HCT116 (cell line): ENCODE data around the gene CRADD. TPM values are rescaled to one million over a fixed set of nuclear protein-coding genes. Genes with fewer than 3 reads are reported as not detected.

Source experiments
- ATAC-seq: fragments of 200-7000 bp; cut with Tn5 transposase; 2 replicates; pipeline ENCODE4 v1.9.1; 2020; ENCODE audit warnings: mild to moderate bottlenecking, moderate library complexity
- BruUV-seq: library from RNA; stranded (reverse); fragments of 400-500 nt; replicated peaks from 2 replicates; lab custom pipeline; 2021; lab: Mats Ljungman, UMichigan
- CTCF ChIA-PET: fragments of 300-600 bp; sonication (Branson Sonifier 250); formaldehyde crosslinking; loops from one replicate; lab custom pipeline; 2021; ENCODE audit warnings: antibody characterized with exemption; lab: Charles Lee
- POLR2A ChIA-PET: fragments of 300-600, 350-600 bp; sonication (Branson Sonifier 250); formaldehyde crosslinking; loops from one replicate; lab custom pipeline; 2021; ENCODE audit warnings: antibody characterized with exemption; lab: Charles Lee
- RAD21 ChIA-PET, 2 experiments: fragments of 300-600 bp; sonication (Branson Sonifier 250); formaldehyde crosslinking; loops; one replicate each; lab custom pipeline; 2023; ENCODE audit warnings: low total read pairs in 2 of 2; ENCODE audit not compliant: uncharacterized antibody in 2 of 2, unreplicated experiment in 2 of 2, low non-redundant PET in 1 of 2; lab: Charles Lee
- DNase-seq: peaks from one replicate; pipeline ENCODE4 v3.0.0-alpha.2; 2010; ENCODE audit warnings: low read depth, low spot score
- H2AFZ ChIP-seq: fragments of 200-600 bp; shearing (Covaris generic), sonication (generic); 2 replicates; pipeline ENCODE4 v1.6.1; 2017; ENCODE audit warnings: low read depth, mixed run types, mixed read lengths, antibody characterized with exemption, low read length; ENCODE audit not compliant: poor library complexity, severe bottlenecking
- H3K27ac ChIP-seq: 2 replicates; pipeline ENCODE4 v1.5.1; 2012; ENCODE audit warnings: low read depth, low read length
- H3K27me3 ChIP-seq: fragments of 200-600 bp; sonication (generic); 2 replicates; pipeline ENCODE4 v1.6.1; 2016; ENCODE audit warnings: mixed run types, low read length, mixed read lengths; ENCODE audit not compliant: insufficient read depth
- H3K36me3 ChIP-seq, 2 experiments: fragments of 200-500 bp in 1 of 2; fragments of 200-600 bp in 1 of 2; sonication (Bioruptor generic) in 1 of 2; sonication (generic) in 1 of 2; 2 replicates each; pipeline versions ENCODE4 v1.5.1 to v1.6.1; 2014 to 2016; ENCODE audit warnings: low read length in 2 of 2, inconsistent platforms in 1 of 2, mixed read lengths in 1 of 2, mixed run types in 1 of 2; ENCODE audit not compliant: insufficient read depth in 2 of 2, control insufficient read depth in 1 of 2
- H3K4me1 ChIP-seq, 2 experiments: fragments of 200-600 bp in 1 of 2; sonication (generic) in 1 of 2; 2 replicates each; pipeline versions ENCODE4 v1.5.1 to v1.6.1; 2012 to 2017; ENCODE audit warnings: low read length in 2 of 2, inconsistent platforms in 1 of 2, mild to moderate bottlenecking in 1 of 2, mixed read lengths in 1 of 2, mixed run types in 1 of 2, moderate library complexity in 1 of 2; ENCODE audit not compliant: insufficient read depth in 2 of 2, control insufficient read depth in 1 of 2
- H3K4me2 ChIP-seq: fragments of 200-600 bp; sonication (generic); 2 replicates; pipeline ENCODE4 v1.6.1; 2017; ENCODE audit warnings: mixed run types, low read length, mixed read lengths
- H3K4me3 ChIP-seq, 2 experiments: fragments of 200-600 bp in 1 of 2; sonication (generic) in 1 of 2; replicated peaks in 1 of 2; 2 replicates each; pipeline ENCODE4 v1.5.1; 2011 to 2016; ENCODE audit warnings: low read length in 2 of 2, control low read depth in 1 of 2, low read depth in 1 of 2, mild to moderate bottlenecking in 1 of 2, mixed read lengths in 1 of 2, mixed run types in 1 of 2
- H3K79me2 ChIP-seq: fragments of 200-600 bp; sonication (generic); 2 replicates; pipeline ENCODE4 v1.6.1; 2017; ENCODE audit warnings: mild to moderate bottlenecking, mixed run types, low read length, moderate library complexity, mixed read lengths; ENCODE audit not compliant: insufficient read depth
- H3K9ac ChIP-seq: fragments of 200-600 bp; sonication (generic); 2 replicates; pipeline ENCODE4 v1.6.1; 2016; ENCODE audit warnings: low read length, mixed read lengths
- H3K9me2 ChIP-seq: fragments of 200-600 bp; sonication (generic), shearing (Covaris generic); 2 replicates; pipeline ENCODE4 v1.6.1; 2017; ENCODE audit warnings: mixed run types, mild to moderate bottlenecking, moderate library complexity; ENCODE audit not compliant: insufficient read depth
- H3K9me3 ChIP-seq, 2 experiments: fragments of 200-500 bp in 1 of 2; fragments of 200-600 bp in 1 of 2; sonication (Bioruptor generic) in 1 of 2; sonication (generic) in 1 of 2; 2 replicates each; pipeline ENCODE4 v1.6.1; 2014 to 2017; ENCODE audit warnings: low read length in 2 of 2, mixed read lengths in 2 of 2, inconsistent platforms in 1 of 2, low read depth in 1 of 2, mild to moderate bottlenecking in 1 of 2, mixed run types in 1 of 2, moderate library complexity in 1 of 2; ENCODE audit not compliant: control insufficient read depth in 1 of 2, insufficient read depth in 1 of 2
- H4K20me1 ChIP-seq: fragments of 200-600 bp; sonication (generic), shearing (Covaris generic); 2 replicates; pipeline ENCODE4 v1.6.1; 2017; ENCODE audit warnings: mixed run types, mild to moderate bottlenecking, moderate library complexity; ENCODE audit not compliant: insufficient read depth
- CEBPB ChIP-seq: IDR thresholded peaks from 2 replicates; pipeline ENCODE4 v1.6.1; 2012; ENCODE audit warnings: low read depth
- RAD21 ChIP-seq: IDR thresholded peaks from 2 replicates; pipeline ENCODE4 v1.6.1; 2012; ENCODE audit warnings: low read depth, mild to moderate bottlenecking
- SRF ChIP-seq: IDR thresholded peaks from 2 replicates; pipeline ENCODE4 v1.6.1; 2012; ENCODE audit warnings: low read depth
- ZNF274 ChIP-seq: fragments of 200-500 bp; sonication (Bioruptor generic); IDR thresholded peaks from 2 replicates; pipeline ENCODE4 v1.6.1; 2014; ENCODE audit warnings: mild to moderate bottlenecking, low read depth, low read length, inconsistent platforms
- intact Hi-C: fragments of 100-400 bp; cut with micrococcal nuclease; formaldehyde crosslinking; loops from 2 replicates; pipeline ENCODE4 v1.10.0; 2022
- total RNA-seq: library from RNA; stranded (reverse); gene quantifications from one replicate; pipeline ENCODE4 v1.2.1, GENCODE V29; 2021; ENCODE audit not compliant: unreplicated experiment
- TF ChIP-seq, protein P1 (sequence below), 3 experiments: fragments of 200-600 bp in 1 of 3; sonication (generic) in 1 of 3; IDR thresholded peaks in 2 of 3; conservative IDR thresholded peaks in 1 of 3; 2 replicates each; pipeline ENCODE4 v1.5.1; 2012 to 2017; ENCODE audit warnings: low read depth in 2 of 3, low read length in 2 of 3, antibody characterized with exemption in 1 of 3, borderline replicate concordance in 1 of 3, control low read depth in 1 of 3, mild to moderate bottlenecking in 1 of 3, mixed read lengths in 1 of 3, mixed run types in 1 of 3, moderate library complexity in 1 of 3; ENCODE audit not compliant: insufficient read depth in 1 of 3
- TF ChIP-seq, protein P2 (sequence below): IDR thresholded peaks from 2 replicates; pipeline ENCODE4 v1.6.1; 2012

Gene CRADD
- total RNA-seq, 1 experiment from 2014 or later: 12.2 TPM

DNA sequence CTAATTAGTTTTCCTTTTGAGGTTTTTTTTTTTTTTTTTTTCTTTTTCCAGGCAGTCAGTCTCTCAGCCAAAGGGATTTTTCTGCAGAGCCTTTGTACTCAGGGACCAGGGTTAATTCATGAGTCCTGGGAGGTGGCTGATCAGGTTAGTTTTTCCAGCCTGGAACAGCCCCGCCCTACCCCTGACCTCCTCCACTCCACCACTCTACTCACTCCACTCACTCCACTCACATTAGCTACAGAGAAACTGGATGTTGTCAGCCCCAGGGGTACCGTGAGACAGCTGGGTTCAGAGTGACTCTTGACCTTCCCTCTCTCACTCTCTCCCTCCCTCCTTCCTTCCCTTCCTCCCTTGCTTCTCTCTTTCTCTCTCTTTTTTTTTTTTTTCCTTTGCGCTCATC is 161.0 kb downstream of the CRADD start:
- intact Hi-C loops: loop anchor here (5.0 kb wide), 1 partner anchor 336 kb away; no protein-coding TSS in a partner anchor
- ATAC-seq (no peak), DNase-seq (no peak)
- Histone ChIP-seq H3K4me1 (peaks cover 0 to 6% of the 10 kb centered on the region in 2 experiments; a peak in 1 of 4 replicates), H3K27me3 (no peaks in the 10 kb centered on the region), H3K4me3 (no peak overlapping the region), H4K20me1 (no peaks in the 10 kb centered on the region), H3K36me3 (no peaks in the 10 kb centered on the region), H2AFZ (no peak overlapping the region), H3K9me2 (no peaks in the 10 kb centered on the region; the same call in 1 of the 2 replicates), H3K4me2 (no peak overlapping the region), H3K79me2 (no peaks in the 10 kb centered on the region), H3K9ac (no peak overlapping the region), H3K9me3 (no peaks in the 10 kb centered on the region), H3K27ac (no peak overlapping the region)
- CTCF ChIA-PET: interaction anchor here (1.2 kb wide), 1 partner anchor 269 kb away, joined by 6 read pairs; no protein-coding TSS in a partner anchor
- RAD21 ChIA-PET: no interaction called here
- no peak for TF ChIP-seq CEBPB
- TF ChIP-seq, protein P1, sequence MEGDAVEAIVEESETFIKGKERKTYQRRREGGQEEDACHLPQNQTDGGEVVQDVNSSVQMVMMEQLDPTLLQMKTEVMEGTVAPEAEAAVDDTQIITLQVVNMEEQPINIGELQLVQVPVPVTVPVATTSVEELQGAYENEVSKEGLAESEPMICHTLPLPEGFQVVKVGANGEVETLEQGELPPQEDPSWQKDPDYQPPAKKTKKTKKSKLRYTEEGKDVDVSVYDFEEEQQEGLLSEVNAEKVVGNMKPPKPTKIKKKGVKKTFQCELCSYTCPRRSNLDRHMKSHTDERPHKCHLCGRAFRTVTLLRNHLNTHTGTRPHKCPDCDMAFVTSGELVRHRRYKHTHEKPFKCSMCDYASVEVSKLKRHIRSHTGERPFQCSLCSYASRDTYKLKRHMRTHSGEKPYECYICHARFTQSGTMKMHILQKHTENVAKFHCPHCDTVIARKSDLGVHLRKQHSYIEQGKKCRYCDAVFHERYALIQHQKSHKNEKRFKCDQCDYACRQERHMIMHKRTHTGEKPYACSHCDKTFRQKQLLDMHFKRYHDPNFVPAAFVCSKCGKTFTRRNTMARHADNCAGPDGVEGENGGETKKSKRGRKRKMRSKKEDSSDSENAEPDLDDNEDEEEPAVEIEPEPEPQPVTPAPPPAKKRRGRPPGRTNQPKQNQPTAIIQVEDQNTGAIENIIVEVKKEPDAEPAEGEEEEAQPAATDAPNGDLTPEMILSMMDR (IDR thresholded peaks at IDR 0.05 in 2 of 3, conservative IDR thresholded peaks at IDR 0.05 in 1 of 3; ENCODE audit: borderline replicate concordance in 1 of 3, insufficient read depth in 1 of 3, low read depth in 2 of 3, low read length in 2 of 3): no peak
- no peak for TF ChIP-seq ZNF274
- TF ChIP-seq SRF: no peak
- BruUV-seq: no TSS peak
- POLR2A ChIA-PET: interaction anchor here (0.7 kb wide), 1 partner anchor 10 kb away, joined by 3 read pairs; no protein-coding TSS in a partner anchor

DNA sequence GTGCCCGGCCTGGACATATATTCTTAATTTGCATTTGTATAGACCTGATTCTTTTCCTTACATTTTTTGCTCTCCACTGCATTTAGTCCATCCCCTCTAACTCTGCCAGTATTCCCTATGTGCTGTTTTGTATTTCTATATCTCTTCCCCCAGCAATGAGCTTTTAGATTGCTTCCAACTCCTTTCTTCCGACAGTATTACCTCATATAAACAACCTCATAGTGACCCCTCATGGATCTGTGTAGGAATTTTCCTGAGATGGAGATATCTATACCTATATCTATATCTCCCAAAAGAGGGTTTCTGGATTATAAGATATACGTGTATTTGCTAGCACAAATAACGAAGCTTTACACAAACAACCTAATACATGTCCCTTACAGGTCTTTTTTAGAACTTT is 161.9 kb downstream of the CRADD start:
- intact Hi-C loops: loop anchor here (5.0 kb wide), 1 partner anchor 337 kb away; no protein-coding TSS in a partner anchor
- Histone ChIP-seq H3K9ac (no peak overlapping the region), H3K79me2 (no peaks in the 10 kb centered on the region), H3K9me3 (no peaks in the 10 kb centered on the region), H2AFZ (no peak overlapping the region), H3K4me2 (no peak overlapping the region), H4K20me1 (no peaks in the 10 kb centered on the region), H3K9me2 (no peaks in the 10 kb centered on the region; the same call in 1 of the 2 replicates), H3K4me1 (peaks cover 0 to 6% of the 10 kb centered on the region in 2 experiments; a peak in 1 of 4 replicates), H3K27me3 (no peaks in the 10 kb centered on the region), H3K27ac (no peak overlapping the region), H3K36me3 (no peaks in the 10 kb centered on the region), H3K4me3 (no peak overlapping the region)
- BruUV-seq: no TSS peak
- POLR2A ChIA-PET: no interaction called here
- TF ChIP-seq, protein P2, sequence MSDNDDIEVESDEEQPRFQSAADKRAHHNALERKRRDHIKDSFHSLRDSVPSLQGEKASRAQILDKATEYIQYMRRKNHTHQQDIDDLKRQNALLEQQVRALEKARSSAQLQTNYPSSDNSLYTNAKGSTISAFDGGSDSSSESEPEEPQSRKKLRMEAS: no peak
- peak; percentile 57 for TF ChIP-seq RAD21
- TF ChIP-seq, protein P1 (IDR thresholded peaks at IDR 0.05 in 2 of 3, conservative IDR thresholded peaks at IDR 0.05 in 1 of 3; ENCODE audit: borderline replicate concordance in 1 of 3, insufficient read depth in 1 of 3, low read depth in 2 of 3, low read length in 2 of 3): peak in 2 of 3 experiments; percentile 21 to 28; a peak in 3 of 6 replicates
- ATAC-seq (peak; percentile 65), DNase-seq (no peak)
- RAD21 ChIA-PET: interaction anchor here in 1 of 2 experiments (1.0 kb wide), 2 partner anchors 270 to 336 kb away, joined by 3 to 4 read pairs; no protein-coding TSS in a partner anchor
- CTCF ChIA-PET: interaction anchor here (0.8 to 1.2 kb wide), 3 partner anchors 269 to 339 kb away, joined by 3 to 6 read pairs (median 3); no protein-coding TSS in a partner anchor
